HepG2 (cell line): Measurements from ENCODE around the gene LDLR. TPM values are rescaled to one million over a fixed set of nuclear protein-coding genes. Genes with fewer than 3 reads are reported as not detected.

Source experiments
- ATAC-seq: fragments of 200-7000 bp; cut with Tn5 transposase; 3 replicates; pipeline ENCODE4 v1.9.1; 2020; ENCODE audit warnings: mild to moderate bottlenecking, moderate library complexity
- BruUV-seq: library from RNA; stranded (reverse); fragments of 400-500 nt; replicated peaks from 2 replicates; lab custom pipeline; 2021; lab: Mats Ljungman, UMichigan
- CTCF ChIA-PET: fragments of 300-600 bp; formaldehyde crosslinking; extraction: SDS; loops from one replicate; lab custom pipeline; 2021; ENCODE audit warnings: low total read pairs, inconsistent platforms, low intra/inter-chr PET ratio; lab: Yijun Ruan, JAX
- POLR2A ChIA-PET: fragments of 350-600 bp; sonication (Branson Sonifier 250); formaldehyde crosslinking; loops from one replicate; lab custom pipeline; 2020; ENCODE audit warnings: antibody characterized with exemption, inconsistent platforms; lab: Yijun Ruan, JAX
- DNase-seq: peaks from one replicate; pipeline ENCODE4 v3.0.0-alpha.2; 2015; ENCODE audit warnings: low spot score
- FAIRE-seq: peaks from 3 replicates; lab custom pipeline; 2011; peaks lifted over from hg19 to GRCh38; lab: Jason Lieb, UNC
- H2AFZ ChIP-seq: one replicate; pipeline ENCODE4 v1.6.1; 2011; ENCODE audit warnings: low read length, inconsistent platforms
- H3K27ac ChIP-seq: fragments of 300-600 bp; 3 replicates; pipeline ENCODE4 v1.8.0; 2011; ENCODE audit warnings: mixed run types, mild to moderate bottlenecking, mixed read lengths, low read length, inconsistent platforms; ENCODE audit not compliant: insufficient read depth; ENCODE audit errors: extremely low read length
- H3K27me3 ChIP-seq, 2 experiments: fragments of 200-600 bp in 1 of 2; 2 replicates in 1 of 2; 3 replicates in 1 of 2; pipeline versions ENCODE4 v1.6.0 to v1.8.0; 2011; ENCODE audit warnings: low read length in 2 of 2, mild to moderate bottlenecking in 2 of 2, moderate library complexity in 2 of 2, inconsistent platforms in 1 of 2; ENCODE audit not compliant: insufficient read depth in 2 of 2, control insufficient read depth in 1 of 2
- H3K36me3 ChIP-seq, 2 experiments: fragments of 200-600 bp in 1 of 2; replicated peaks in 1 of 2; 2 replicates in 1 of 2; 3 replicates in 1 of 2; pipeline versions ENCODE4 v1.5.1 to v1.8.0; 2011; ENCODE audit warnings: low read length in 2 of 2, inconsistent platforms in 1 of 2; ENCODE audit not compliant: insufficient read depth in 2 of 2, control insufficient read depth in 1 of 2
- H3K4me1 ChIP-seq: 2 replicates; pipeline ENCODE4 v1.5.1; 2012; ENCODE audit warnings: low read length, inconsistent platforms; ENCODE audit not compliant: insufficient read depth
- H3K4me2 ChIP-seq: 2 replicates; pipeline ENCODE4 v1.6.0; 2011; ENCODE audit warnings: low read depth, low read length, inconsistent platforms
- H3K4me3 ChIP-seq, 3 experiments: fragments of 200-600 bp in 1 of 3; sonication (generic), shearing (Covaris generic) in 1 of 3; replicated peaks in 1 of 3; 2 replicates each; pipeline ENCODE4 v1.5.1; 2011 to 2016; ENCODE audit warnings: low read length in 3 of 3, inconsistent platforms in 2 of 3, low read depth in 2 of 3, mild to moderate bottlenecking in 2 of 3, control low read depth in 1 of 3, mixed read lengths in 1 of 3; ENCODE audit not compliant: insufficient read depth in 1 of 3
- H3K79me2 ChIP-seq: one replicate; pipeline ENCODE4 v1.6.1; 2011; ENCODE audit warnings: low read length, inconsistent platforms; ENCODE audit not compliant: insufficient read depth
- H3K9ac ChIP-seq: 2 replicates; pipeline ENCODE4 v1.6.0; 2011; ENCODE audit warnings: mild to moderate bottlenecking, low read depth, low read length, inconsistent platforms; ENCODE audit not compliant: insufficient read depth
- H3K9me3 ChIP-seq: 2 replicates; pipeline ENCODE4 v1.5.1; 2012; ENCODE audit warnings: mild to moderate bottlenecking, low read length
- H4K20me1 ChIP-seq: 2 replicates; pipeline ENCODE4 v1.6.0; 2011; ENCODE audit warnings: inconsistent platforms, mild to moderate bottlenecking, low read length, moderate library complexity; ENCODE audit not compliant: insufficient read depth
- AHR ChIP-seq: IDR thresholded peaks from 2 replicates; pipeline ENCODE4 v1.6.1; 2018; ENCODE audit warnings: missing genetic modification reagents, missing compliant biosample characterization
- CAMTA2 ChIP-seq: sonication (generic); formaldehyde crosslinking; IDR thresholded peaks from 2 replicates; pipeline ENCODE4 v1.4.0; 2020; ENCODE audit warnings: mild to moderate bottlenecking, missing genetic modification reagents, borderline replicate concordance
- MED1 ChIP-seq: sonication (generic); formaldehyde crosslinking; IDR thresholded peaks from 2 replicates; pipeline ENCODE4 v1.4.0; 2020; ENCODE audit warnings: missing genetic modification reagents
- NKX3-1 ChIP-seq: sonication (generic); formaldehyde crosslinking; IDR thresholded peaks from 2 replicates; pipeline ENCODE4 v1.5.0; 2020; ENCODE audit warnings: missing genetic modification reagents
- NR2F2 ChIP-seq: IDR thresholded peaks from 2 replicates; pipeline ENCODE4 v1.6.1; 2012; ENCODE audit warnings: low read depth, inconsistent platforms, borderline replicate concordance
- NR2F6 ChIP-seq, 2 experiments: IDR thresholded peaks; 2 replicates each; pipeline ENCODE4 v1.6.1; 2016; ENCODE audit warnings: antibody characterized with exemption in 1 of 2, mild to moderate bottlenecking in 1 of 2
- STAT5B ChIP-seq: sonication (generic); formaldehyde crosslinking; IDR thresholded peaks from 2 replicates; pipeline ENCODE4 v1.4.0; 2020; ENCODE audit warnings: missing genetic modification reagents
- THAP11 ChIP-seq: IDR thresholded peaks from 2 replicates; pipeline ENCODE4 v1.6.1; 2016; ENCODE audit warnings: missing biosample characterization, missing genetic modification reagents
- ZFP1 ChIP-seq: IDR thresholded peaks from 2 replicates; pipeline ENCODE4 v1.6.1; 2016
- ZNF790 ChIP-seq: sonication (generic); formaldehyde crosslinking; IDR thresholded peaks from 2 replicates; pipeline ENCODE4 v1.8.0; 2022; ENCODE audit warnings: missing genetic modification reagents, mild to moderate bottlenecking, borderline replicate concordance
- WGBS: methylation state at CpG from one replicate; pipeline ENCODE4 v1.1.6; 2017; ENCODE audit warnings: low lambda C conversion rate; 5-methylcytosine and 5-hydroxymethylcytosine counted together
- in situ Hi-C: cut with HindIII; loops from 2 replicates; pipeline ENCODE4 v1.10.0; 2017; ENCODE audit warnings: low pct_unique_long_range_greater_than_20kb; ENCODE audit not compliant: extremely low pct_ligation_motif_present
- intact Hi-C: fragments of 100-400 bp; cut with micrococcal nuclease; formaldehyde crosslinking; loops from one replicate; pipeline ENCODE4 v1.10.0; 2022; ENCODE audit not compliant: unreplicated experiment
- polyA plus RNA-seq, 8 experiments: library from polyadenylated mRNA; depleted of rRNA in 3 of 8; stranded (reverse) in 7 of 8; unstranded in 1 of 8; fragments of >200 nt; fragmentation: Illumina TruSeq in 4 of 8; extraction: Trizol in 4 of 8; gene quantifications; 2 replicates each; pipeline versions ENCODE4 v1.2.1 to v1.2.3, GENCODE V29; 2011 to 2016; ENCODE audit warnings: low read depth in 4 of 8, missing spikeins in 1 of 8, mixed read lengths in 1 of 8; ENCODE audit not compliant: insufficient read depth in 1 of 8
- total RNA-seq, 5 experiments: library from RNA; depleted of rRNA; stranded (reverse); fragments of >200 nt; fragmentation: Illumina TruSeq; extraction: Trizol; gene quantifications; 2 replicates each; pipeline ENCODE4 v1.2.3, GENCODE V29; 2016; ENCODE audit warnings: low read depth in 1 of 5
- TF ChIP-seq, protein P1 (sequence below): sonication (generic); formaldehyde crosslinking; IDR thresholded peaks from 2 replicates; pipeline ENCODE4 v1.4.0; 2020; ENCODE audit warnings: mild to moderate bottlenecking, missing genetic modification reagents
- TF ChIP-seq, protein P2 (sequence below): sonication (generic); formaldehyde crosslinking; IDR thresholded peaks from 2 replicates; pipeline ENCODE4 v1.8.1; 2022; ENCODE audit warnings: mild to moderate bottlenecking, missing genetic modification reagents
- TF ChIP-seq, protein P3 (sequence below): sonication (generic); formaldehyde crosslinking; IDR thresholded peaks from 2 replicates; pipeline ENCODE4 v1.5.0; 2020; ENCODE audit warnings: mild to moderate bottlenecking, low read depth, missing genetic modification reagents, borderline replicate concordance
- TF ChIP-seq, protein P4 (sequence below): sonication (generic); formaldehyde crosslinking; IDR thresholded peaks from 2 replicates; pipeline ENCODE4 v1.4.0; 2020; ENCODE audit warnings: missing genetic modification reagents, borderline replicate concordance
- TF ChIP-seq, protein P5 (sequence below): fragments of 450-650 bp; IDR thresholded peaks from 2 replicates; pipeline ENCODE4 v1.6.1; 2017

Gene LDLR
- total and polyA plus RNA-seq, 2 of the 13 experiments (the other 11 are each of a cell fraction or from before 2014, with no cell fraction given), result 51.6 to 92.5 TPM

DNA sequence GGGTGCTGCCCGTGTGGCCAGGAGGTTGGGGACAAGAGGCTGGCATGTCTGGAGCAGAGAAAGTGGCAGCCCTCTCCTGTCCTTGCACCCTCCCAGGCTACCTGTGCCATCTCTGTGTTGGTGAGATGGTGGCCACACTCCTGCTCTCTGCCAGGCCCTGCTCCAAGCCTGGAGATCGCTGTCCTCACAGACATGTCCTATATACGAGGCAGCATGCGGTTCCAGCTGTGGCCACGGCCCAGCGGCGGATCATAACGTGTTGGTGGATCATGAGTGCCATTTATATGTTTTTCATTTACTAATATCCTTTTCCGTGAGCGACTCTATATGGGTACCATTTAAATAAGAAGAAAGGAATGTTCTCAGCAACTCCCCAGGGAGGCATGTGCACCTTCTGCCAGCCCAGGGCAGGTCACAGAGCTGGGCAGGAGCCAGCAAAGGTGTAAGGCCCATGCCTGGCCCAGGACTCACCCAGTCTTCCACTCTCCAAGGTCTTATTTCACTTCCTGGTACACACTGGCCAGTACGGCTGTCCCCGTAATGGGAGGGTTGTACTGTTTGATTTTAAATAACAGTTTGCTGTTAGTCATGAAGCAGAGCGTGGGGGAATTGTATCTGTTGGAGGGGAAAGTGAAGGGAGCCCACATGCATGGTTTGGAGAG is 47.2 kb upstream of the LDLR start:
- Histone ChIP-seq H3K4me3 (no peak overlapping the region), H2AFZ (no peak overlapping the region), H4K20me1 (no peaks in the 10 kb centered on the region), H3K4me2 (no peak overlapping the region), H3K4me1 (no peaks in the 10 kb centered on the region), H3K79me2 (no peaks in the 10 kb centered on the region), H3K9ac (no peak overlapping the region), H3K27ac (no peak overlapping the region), H3K27me3 (no peaks in the 10 kb centered on the region), H3K36me3 (peaks cover 16 to 52% of the 10 kb centered on the region in 2 experiments), H3K9me3 (no peaks in the 10 kb centered on the region)
- DNase-seq (no peak), FAIRE-seq (no peak), ATAC-seq (no peak)
- BruUV-seq, result no TSS peak
- in situ Hi-C loops, result no loop called here
- POLR2A ChIA-PET, result no interaction called here
- CTCF ChIA-PET, result no interaction called here
- TF ChIP-seq NKX3-1 (CRISPR knock-in tag) (no peak), ZFP1 (no peak), NR2F6 (IDR thresholded peaks at IDR 0.05) (no peak), NR2F6 (CRISPR knock-in tag; IDR thresholded peaks at IDR 0.05) (no peak), MED1 (no peak), STAT5B (CRISPR knock-in tag) (no peak), NR2F2 (no peak), AHR (CRISPR knock-in tag) (no peak), CAMTA2 (no peak), THAP11 (CRISPR knock-in tag) (no peak), ZNF790 (no peak)
- TF ChIP-seq, protein P1, sequence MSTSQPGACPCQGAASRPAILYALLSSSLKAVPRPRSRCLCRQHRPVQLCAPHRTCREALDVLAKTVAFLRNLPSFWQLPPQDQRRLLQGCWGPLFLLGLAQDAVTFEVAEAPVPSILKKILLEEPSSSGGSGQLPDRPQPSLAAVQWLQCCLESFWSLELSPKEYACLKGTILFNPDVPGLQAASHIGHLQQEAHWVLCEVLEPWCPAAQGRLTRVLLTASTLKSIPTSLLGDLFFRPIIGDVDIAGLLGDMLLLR (CRISPR knock-in tag), result no peak
- TF ChIP-seq, protein P2, sequence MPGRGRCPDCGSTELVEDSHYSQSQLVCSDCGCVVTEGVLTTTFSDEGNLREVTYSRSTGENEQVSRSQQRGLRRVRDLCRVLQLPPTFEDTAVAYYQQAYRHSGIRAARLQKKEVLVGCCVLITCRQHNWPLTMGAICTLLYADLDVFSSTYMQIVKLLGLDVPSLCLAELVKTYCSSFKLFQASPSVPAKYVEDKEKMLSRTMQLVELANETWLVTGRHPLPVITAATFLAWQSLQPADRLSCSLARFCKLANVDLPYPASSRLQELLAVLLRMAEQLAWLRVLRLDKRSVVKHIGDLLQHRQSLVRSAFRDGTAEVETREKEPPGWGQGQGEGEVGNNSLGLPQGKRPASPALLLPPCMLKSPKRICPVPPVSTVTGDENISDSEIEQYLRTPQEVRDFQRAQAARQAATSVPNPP, result no peak
- TF ChIP-seq, protein P3, sequence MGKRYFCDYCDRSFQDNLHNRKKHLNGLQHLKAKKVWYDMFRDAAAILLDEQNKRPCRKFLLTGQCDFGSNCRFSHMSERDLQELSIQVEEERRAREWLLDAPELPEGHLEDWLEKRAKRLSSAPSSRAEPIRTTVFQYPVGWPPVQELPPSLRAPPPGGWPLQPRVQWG, result no peak
- TF ChIP-seq, protein P4, sequence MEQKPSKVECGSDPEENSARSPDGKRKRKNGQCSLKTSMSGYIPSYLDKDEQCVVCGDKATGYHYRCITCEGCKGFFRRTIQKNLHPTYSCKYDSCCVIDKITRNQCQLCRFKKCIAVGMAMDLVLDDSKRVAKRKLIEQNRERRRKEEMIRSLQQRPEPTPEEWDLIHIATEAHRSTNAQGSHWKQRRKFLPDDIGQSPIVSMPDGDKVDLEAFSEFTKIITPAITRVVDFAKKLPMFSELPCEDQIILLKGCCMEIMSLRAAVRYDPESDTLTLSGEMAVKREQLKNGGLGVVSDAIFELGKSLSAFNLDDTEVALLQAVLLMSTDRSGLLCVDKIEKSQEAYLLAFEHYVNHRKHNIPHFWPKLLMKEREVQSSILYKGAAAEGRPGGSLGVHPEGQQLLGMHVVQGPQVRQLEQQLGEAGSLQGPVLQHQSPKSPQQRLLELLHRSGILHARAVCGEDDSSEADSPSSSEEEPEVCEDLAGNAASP (CRISPR knock-in tag), result no peak
- TF ChIP-seq, protein P5, sequence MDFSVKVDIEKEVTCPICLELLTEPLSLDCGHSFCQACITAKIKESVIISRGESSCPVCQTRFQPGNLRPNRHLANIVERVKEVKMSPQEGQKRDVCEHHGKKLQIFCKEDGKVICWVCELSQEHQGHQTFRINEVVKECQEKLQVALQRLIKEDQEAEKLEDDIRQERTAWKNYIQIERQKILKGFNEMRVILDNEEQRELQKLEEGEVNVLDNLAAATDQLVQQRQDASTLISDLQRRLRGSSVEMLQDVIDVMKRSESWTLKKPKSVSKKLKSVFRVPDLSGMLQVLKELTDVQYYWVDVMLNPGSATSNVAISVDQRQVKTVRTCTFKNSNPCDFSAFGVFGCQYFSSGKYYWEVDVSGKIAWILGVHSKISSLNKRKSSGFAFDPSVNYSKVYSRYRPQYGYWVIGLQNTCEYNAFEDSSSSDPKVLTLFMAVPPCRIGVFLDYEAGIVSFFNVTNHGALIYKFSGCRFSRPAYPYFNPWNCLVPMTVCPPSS, result no peak
- WGBS, result 97% methylated on average over 13 of the region's 13 CpGs
- intact Hi-C loops, result no loop called here
